Fibroblast of pulmonary artery (primary cell): Measurements from ENCODE around the gene COL21A1.

Source experiments
- DNase-seq: peaks from one replicate; pipeline ENCODE4 v3.0.0-alpha.2; 2010; ENCODE audit warnings: low read depth
- H3K4me3 ChIP-seq: replicated peaks from 2 replicates; pipeline ENCODE4 v1.5.1; 2011; ENCODE audit warnings: low read depth, mild to moderate bottlenecking, control low read depth, low read length, moderate library complexity
- TF ChIP-seq, protein P1 (sequence below): IDR thresholded peaks from 2 replicates; pipeline ENCODE4 v1.5.1; 2011; ENCODE audit warnings: mild to moderate bottlenecking, control low read depth, low read length, inconsistent platforms; ENCODE audit errors: missing control alignments

Gene COL21A1

DNA sequence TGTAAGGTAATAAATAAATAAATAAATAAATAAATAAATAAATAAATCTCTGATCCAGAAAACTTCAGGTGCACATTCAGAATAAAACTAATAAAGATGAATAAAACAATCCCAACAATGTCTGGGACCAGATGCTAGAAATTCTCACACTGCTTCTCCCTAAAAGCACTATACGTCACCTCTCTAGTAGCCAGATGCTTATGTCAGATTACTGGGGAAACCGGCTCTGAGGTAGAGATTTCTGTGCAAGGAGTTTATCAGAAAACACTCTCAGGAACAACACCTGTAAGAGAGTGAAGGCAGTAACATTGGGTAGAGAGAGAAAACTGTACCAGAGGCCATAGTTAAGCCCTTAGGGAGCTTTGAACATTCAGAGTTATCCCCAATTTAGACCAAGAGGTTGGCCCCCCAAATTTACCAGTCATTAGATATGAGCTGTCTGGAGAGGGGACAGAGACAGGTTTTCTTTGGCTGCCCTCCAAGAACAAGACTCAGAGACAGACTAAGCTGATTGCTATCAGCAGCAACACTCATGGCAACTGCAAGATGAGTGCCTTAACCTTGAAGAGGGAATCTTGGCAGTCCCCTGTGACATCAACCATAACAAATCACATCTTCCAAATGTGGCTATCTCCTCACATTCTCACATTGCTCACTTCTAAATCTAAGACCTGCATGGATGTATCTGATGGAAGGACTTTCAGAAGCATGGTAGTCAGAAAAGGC lies 220.8 kb downstream of the COL21A1 start:
- no peak for DNase-seq
- TF ChIP-seq, protein P1, sequence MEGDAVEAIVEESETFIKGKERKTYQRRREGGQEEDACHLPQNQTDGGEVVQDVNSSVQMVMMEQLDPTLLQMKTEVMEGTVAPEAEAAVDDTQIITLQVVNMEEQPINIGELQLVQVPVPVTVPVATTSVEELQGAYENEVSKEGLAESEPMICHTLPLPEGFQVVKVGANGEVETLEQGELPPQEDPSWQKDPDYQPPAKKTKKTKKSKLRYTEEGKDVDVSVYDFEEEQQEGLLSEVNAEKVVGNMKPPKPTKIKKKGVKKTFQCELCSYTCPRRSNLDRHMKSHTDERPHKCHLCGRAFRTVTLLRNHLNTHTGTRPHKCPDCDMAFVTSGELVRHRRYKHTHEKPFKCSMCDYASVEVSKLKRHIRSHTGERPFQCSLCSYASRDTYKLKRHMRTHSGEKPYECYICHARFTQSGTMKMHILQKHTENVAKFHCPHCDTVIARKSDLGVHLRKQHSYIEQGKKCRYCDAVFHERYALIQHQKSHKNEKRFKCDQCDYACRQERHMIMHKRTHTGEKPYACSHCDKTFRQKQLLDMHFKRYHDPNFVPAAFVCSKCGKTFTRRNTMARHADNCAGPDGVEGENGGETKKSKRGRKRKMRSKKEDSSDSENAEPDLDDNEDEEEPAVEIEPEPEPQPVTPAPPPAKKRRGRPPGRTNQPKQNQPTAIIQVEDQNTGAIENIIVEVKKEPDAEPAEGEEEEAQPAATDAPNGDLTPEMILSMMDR: no peak
- H3K4me3 ChIP-seq: no peak overlapping the region

DNA sequence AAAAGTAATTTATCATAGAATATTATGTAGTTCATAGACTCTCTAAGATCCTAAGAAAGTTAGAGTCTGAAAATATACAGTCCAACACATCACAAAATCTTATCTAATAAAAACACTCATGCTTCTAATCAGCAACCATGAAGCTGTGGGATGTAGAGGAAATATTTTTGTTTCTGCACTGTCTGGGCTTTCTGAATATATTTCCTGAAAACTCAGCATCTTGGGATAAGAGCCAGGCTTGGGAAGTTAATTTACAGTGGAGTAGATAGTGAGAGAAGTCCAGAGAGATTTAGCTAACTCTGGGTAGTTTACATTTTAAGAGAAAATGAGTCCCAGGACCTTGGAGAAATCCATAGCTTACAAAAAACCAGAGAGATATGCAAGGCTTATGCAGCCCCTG lies 221.6 kb downstream of the COL21A1 start:
- TF ChIP-seq, protein P1: no peak
- DNase-seq: peak; percentile 47
- no peak overlapping the region for H3K4me3 ChIP-seq

DNA sequence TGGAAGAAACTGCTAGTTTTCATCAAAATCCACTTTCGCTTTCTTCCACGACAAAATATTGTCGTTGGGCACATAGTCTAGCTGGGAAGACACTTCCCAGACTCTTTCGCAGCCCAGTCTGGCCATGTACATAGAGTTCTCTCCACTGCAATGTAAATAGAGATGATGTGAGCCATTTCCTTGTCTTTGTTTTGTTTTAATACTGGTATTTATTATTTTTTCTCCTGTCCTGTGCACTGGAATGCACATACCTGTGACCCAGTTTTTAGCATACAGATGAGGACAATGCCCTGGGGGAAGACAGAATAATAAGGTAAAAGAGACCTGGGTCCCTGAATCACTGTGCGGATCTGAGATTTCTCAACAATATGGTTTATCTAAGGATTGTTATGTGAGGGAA lies 222.4 kb downstream of the COL21A1 start:
- TF ChIP-seq, protein P1: no peak
- no peak for DNase-seq

DNA sequence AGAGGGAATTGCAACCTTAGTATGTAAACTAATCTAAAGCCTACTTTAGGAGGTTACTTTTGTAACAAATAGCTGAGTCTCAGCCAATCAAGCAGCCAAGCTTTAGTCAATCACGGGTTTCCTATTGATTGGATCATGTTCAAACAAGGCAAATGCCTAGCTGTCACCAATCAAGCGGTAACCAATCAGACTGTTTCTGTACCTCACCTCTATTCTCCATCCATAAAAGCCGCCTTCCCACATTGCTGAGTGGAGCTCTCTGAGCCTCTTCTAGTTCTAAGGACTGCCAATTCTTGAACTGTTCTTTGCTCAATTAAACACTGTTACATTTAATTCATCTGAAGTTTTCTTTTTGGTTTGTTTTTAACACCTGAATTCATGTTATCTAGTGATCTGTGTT lies 223.6 kb downstream of the COL21A1 start:
- no peak for DNase-seq
- TF ChIP-seq, protein P1: no peak
- no peak overlapping the region for H3K4me3 ChIP-seq

More for the DNA sequence above, 222.4 kb downstream of the COL21A1 start:
- H3K4me3 ChIP-seq: no peak overlapping the region

DNA sequence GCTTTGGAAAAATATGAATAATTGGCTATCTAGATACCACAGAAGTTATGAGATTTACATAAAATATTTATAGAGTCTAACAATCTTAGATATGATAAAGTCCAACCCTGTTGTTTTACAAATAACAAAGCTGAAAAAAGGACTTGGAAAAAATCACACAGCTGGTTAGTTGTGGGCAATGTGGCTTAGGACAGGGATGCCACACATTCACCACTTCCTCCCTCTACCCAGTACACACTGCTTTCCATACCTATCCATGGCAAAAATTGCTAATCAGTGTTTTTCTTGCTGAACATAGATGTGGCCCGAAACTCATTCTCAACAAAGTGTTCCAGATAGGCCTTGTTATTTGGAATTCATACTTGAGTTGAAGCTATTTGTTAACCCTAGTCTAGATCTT lies 224.7 kb downstream of the COL21A1 start:
- TF ChIP-seq, protein P1: no peak
- DNase-seq: no peak
- no peak overlapping the region for H3K4me3 ChIP-seq

DNA sequence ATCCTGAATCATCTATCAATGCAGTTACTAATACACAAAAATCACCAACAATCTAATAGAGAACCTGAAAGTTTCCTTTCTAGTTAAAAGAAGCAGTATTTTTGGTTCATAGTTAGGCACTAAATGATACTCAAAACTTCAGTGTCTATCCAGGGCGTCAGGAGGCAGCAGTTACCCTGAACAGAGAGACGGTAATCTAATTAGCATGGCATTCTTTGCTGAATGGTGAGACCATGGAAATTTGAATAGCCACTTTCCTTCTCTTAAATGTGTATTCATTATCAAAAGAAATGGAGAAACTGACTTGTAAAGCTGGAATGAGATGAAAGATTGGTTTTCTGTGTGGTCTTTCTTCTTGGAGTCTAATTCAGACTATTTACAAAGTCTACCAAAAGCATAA lies 225.4 kb downstream of the COL21A1 start:
- TF ChIP-seq, protein P1: peak; percentile 5
- H3K4me3 ChIP-seq: no peak overlapping the region
- no peak for DNase-seq

DNA sequence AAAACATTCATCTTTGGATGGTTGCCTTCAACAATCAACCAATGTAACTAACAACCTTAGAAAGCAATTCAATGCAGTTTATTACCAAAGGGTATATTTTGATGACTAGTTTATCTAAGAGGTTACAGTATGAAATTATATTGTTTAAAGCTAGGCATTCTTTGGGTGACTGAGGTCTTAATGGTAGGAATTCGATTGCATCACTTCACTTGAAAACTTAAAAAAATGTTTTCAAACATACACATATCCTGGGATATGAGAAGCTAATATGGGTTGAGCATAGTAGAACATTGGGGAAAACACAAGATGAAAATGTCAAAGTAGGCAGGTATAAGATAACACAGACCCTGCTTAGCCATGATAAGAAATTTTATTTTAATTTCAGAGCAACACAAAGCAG lies 227.4 kb downstream of the COL21A1 start:
- peak; percentile 23 for DNase-seq
- TF ChIP-seq, protein P1: no peak
- no peak overlapping the region for H3K4me3 ChIP-seq
